T-helper 1 cell treated with Interleukin-12 subunit alpha and Interleukin-12 subunit beta and Interleukin-4 antibody, amounts not matched to agents 30 μg/mL and 1 μg/mL, for 36 hours (primary cell): ENCODE measurements around the gene DCST2.

Experiments used
- H3K27ac Mint-ChIP-seq: one replicate; pipeline ENCODE4 v1.8.0; 2021; ENCODE audit warnings: mild to moderate bottlenecking, mixed read lengths
- H3K27me3 Mint-ChIP-seq: one replicate; pipeline ENCODE4 v1.8.0; 2021; ENCODE audit warnings: low read depth, mixed read lengths
- H3K36me3 Mint-ChIP-seq: one replicate; pipeline ENCODE4 v1.8.0; 2021; ENCODE audit warnings: low read depth, mixed read lengths
- H3K4me1 Mint-ChIP-seq: one replicate; pipeline ENCODE4 v1.8.0; 2021; ENCODE audit warnings: low read depth, mixed read lengths
- H3K4me3 Mint-ChIP-seq: one replicate; pipeline ENCODE4 v1.8.0; 2021; ENCODE audit warnings: mild to moderate bottlenecking, moderate library complexity, mixed read lengths
- H3K9me3 Mint-ChIP-seq: one replicate; pipeline ENCODE4 v1.8.0; 2021; ENCODE audit warnings: mixed read lengths

The DCST2 gene

GRCh38 chr1:155073377-155074242 is 40.0 kb upstream of the DCST2 start:
- no peaks in the 10 kb centered on the region for H3K9me3 Mint-ChIP-seq
- peaks cover 22% of the 10 kb centered on the region for H3K27me3 Mint-ChIP-seq
- H3K36me3 Mint-ChIP-seq: no peaks in the 10 kb centered on the region
- H3K4me3 Mint-ChIP-seq: no peak overlapping the region
- H3K27ac Mint-ChIP-seq: no peak overlapping the region
- peaks cover 31% of the 10 kb centered on the region for H3K4me1 Mint-ChIP-seq

GRCh38 chr1:155072531-155073289 is 39.1 kb upstream of the DCST2 start:
- Mint-ChIP-seq H3K4me3 (no peak overlapping the region), H3K9me3 (no peaks in the 10 kb centered on the region), H3K27ac (no peak overlapping the region), H3K36me3 (no peaks in the 10 kb centered on the region), H3K27me3 (peaks cover 14% of the 10 kb centered on the region), H3K4me1 (peaks cover 29% of the 10 kb centered on the region)

- Mint-ChIP-seq H3K9me3 (no peaks in the 10 kb centered on the region), H3K4me1 (peaks cover 27% of the 10 kb centered on the region), H3K27me3 (peaks cover 11% of the 10 kb centered on the region), H3K36me3 (peaks cover 5% of the 10 kb centered on the region), H3K4me3 (no peak overlapping the region), H3K27ac (no peak overlapping the region)
These were observed 38.1 kb upstream of the DCST2 start for GRCh38 chr1:155071701-155072100.

GRCh38 chr1:155070721-155071569 is 37.4 kb upstream of the DCST2 start:
- Mint-ChIP-seq H3K27me3 (peaks cover 11% of the 10 kb centered on the region), H3K9me3 (no peaks in the 10 kb centered on the region), H3K27ac (no peak overlapping the region), H3K36me3 (peaks cover 5% of the 10 kb centered on the region), H3K4me3 (no peak overlapping the region), H3K4me1 (peaks cover 27% of the 10 kb centered on the region)

DNA sequence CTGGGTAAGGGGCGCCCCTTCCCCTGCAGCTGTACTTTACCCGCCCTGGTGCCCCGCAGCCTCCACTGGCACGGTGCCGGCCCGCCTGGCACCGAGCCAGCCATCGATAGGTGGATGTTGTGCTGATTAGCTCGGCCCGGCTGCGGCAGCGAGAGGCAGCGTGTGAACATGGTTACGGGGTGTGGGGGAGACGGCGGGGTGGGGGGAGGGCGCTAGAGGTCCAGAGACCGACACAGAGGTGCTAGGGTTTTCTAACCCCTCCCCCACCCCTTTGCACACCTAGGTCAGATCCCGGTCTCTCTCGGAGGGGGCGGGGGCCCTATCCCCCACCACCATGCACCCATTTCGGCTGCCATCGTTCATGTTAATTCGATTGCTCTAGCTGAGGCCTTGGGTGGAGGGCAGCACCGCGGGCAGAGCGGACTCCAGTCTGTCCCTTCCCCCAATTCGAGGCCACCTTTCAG is 36.6 kb upstream of the DCST2 start:
- Mint-ChIP-seq H3K27me3 (peaks cover 11% of the 10 kb centered on the region), H3K4me3 (no peak overlapping the region), H3K27ac (no peak overlapping the region), H3K36me3 (peaks cover 5% of the 10 kb centered on the region), H3K4me1 (peaks cover 27% of the 10 kb centered on the region), H3K9me3 (no peaks in the 10 kb centered on the region)

- no peaks in the 10 kb centered on the region for H3K9me3 Mint-ChIP-seq
- H3K27me3 Mint-ChIP-seq: peaks cover 12% of the 10 kb centered on the region
- peaks cover 5% of the 10 kb centered on the region for H3K36me3 Mint-ChIP-seq
- H3K4me3 Mint-ChIP-seq: no peak overlapping the region
- H3K27ac Mint-ChIP-seq: no peak overlapping the region
- peaks cover 29% of the 10 kb centered on the region for H3K4me1 Mint-ChIP-seq
These were observed 36.1 kb upstream of the DCST2 start for GRCh38 chr1:155069551-155070157.

- Mint-ChIP-seq H3K4me3 (no peak overlapping the region), H3K36me3 (peaks cover 7% of the 10 kb centered on the region), H3K4me1 (peaks cover 29% of the 10 kb centered on the region)
These were observed 35.0 kb upstream of the DCST2 start for GRCh38 chr1:155068599-155068998.

DNA sequence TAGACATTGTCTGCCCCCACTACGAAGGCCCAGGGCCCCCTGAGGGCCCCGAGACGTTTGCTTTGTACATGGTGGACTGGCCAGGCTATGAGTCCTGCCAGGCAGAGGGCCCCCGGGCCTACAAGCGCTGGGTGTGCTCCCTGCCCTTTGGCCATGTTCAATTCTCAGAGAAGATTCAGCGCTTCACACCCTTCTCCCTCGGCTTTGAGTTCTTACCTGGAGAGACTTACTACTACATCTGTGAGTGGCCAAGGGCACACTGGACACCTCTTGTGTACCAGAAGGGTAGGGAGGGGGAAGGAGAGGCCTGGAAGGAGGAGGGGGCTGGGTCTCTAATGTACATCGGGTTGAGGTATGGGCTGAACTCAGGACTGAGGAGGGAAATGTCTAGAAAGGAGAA is 33.2 kb upstream of the DCST2 start:
- Mint-ChIP-seq H3K4me3 (no peak overlapping the region), H3K9me3 (no peaks in the 10 kb centered on the region), H3K27ac (no peak overlapping the region), H3K4me1 (peaks cover 22% of the 10 kb centered on the region), H3K36me3 (peaks cover 7% of the 10 kb centered on the region), H3K27me3 (peaks cover 10% of the 10 kb centered on the region)

More at GRCh38 chr1:155068599-155068998, 35.0 kb upstream of the DCST2 start:
- Mint-ChIP-seq H3K27me3 (peaks cover 16% of the 10 kb centered on the region), H3K27ac (peak overlapping the region; percentile 3), H3K9me3 (no peaks in the 10 kb centered on the region)

- Mint-ChIP-seq H3K4me1 (peaks cover 21% of the 10 kb centered on the region), H3K4me3 (peak overlapping the region; percentile 89), H3K27ac (no peak overlapping the region), H3K9me3 (no peaks in the 10 kb centered on the region), H3K36me3 (peaks cover 14% of the 10 kb centered on the region), H3K27me3 (peaks cover 5% of the 10 kb centered on the region)
These were observed 31.4 kb upstream of the DCST2 start for GRCh38 chr1:155064832-155065429.

- no peaks in the 10 kb centered on the region for H3K9me3 Mint-ChIP-seq
- H3K4me3 Mint-ChIP-seq: peak overlapping the region; percentile 89
- H3K27me3 Mint-ChIP-seq: peaks cover 5% of the 10 kb centered on the region
- peaks cover 21% of the 10 kb centered on the region for H3K4me1 Mint-ChIP-seq
- H3K27ac Mint-ChIP-seq: peak overlapping the region; percentile 66
- H3K36me3 Mint-ChIP-seq: peaks cover 14% of the 10 kb centered on the region
These were observed 30.7 kb upstream of the DCST2 start for GRCh38 chr1:155064111-155064831.

DNA sequence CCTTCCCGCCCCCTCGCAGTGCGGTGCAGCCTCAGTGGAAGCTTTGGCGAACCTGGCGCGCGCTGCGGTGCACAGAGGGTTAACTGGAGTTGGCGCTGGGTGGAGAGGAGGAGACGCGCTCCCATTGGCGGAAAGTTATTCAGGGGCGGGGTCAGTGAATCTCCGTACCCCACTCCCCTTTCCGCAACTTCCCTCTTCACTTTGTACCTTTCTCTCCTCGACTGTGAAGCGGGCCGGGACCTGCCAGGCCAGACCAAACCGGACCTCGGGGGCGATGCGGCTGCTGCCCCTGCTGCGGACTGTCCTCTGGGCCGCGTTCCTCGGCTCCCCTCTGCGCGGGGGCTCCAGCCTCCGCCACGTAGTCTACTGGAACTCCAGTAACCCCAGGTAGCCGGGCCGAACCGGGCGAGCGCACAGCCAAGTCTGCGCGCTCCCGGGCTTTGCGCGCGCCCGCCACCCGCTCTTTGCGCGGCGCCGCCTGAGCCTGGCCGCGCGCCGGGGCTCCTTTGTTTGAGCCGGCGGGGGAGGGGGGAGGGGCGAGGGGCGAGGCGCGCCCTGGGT is 30.0 kb upstream of the DCST2 start, which contains the start of gene EFNA4:
Gene EFNA4 (plus strand): TSS at position 191 of the 561 bp plus-strand sequence. CDS start 84 bp downstream, at position 275.
- Mint-ChIP-seq H3K36me3 (peaks cover 14% of the 10 kb centered on the region), H3K27me3 (peaks cover 5% of the 10 kb centered on the region), H3K9me3 (no peaks in the 10 kb centered on the region), H3K27ac (peak within 1 kb of the TSS; percentile 66), H3K4me1 (peaks cover 21% of the 10 kb centered on the region), H3K4me3 (peak within 1 kb of the TSS; percentile 89)

- H3K27ac Mint-ChIP-seq: no peak overlapping the region
- H3K36me3 Mint-ChIP-seq: peaks cover 14% of the 10 kb centered on the region
- no peaks in the 10 kb centered on the region for H3K9me3 Mint-ChIP-seq
- peaks cover 21% of the 10 kb centered on the region for H3K4me1 Mint-ChIP-seq
- peak overlapping the region; percentile 79 for H3K4me3 Mint-ChIP-seq
- peaks cover 5% of the 10 kb centered on the region for H3K27me3 Mint-ChIP-seq
These were observed 29.3 kb upstream of the DCST2 start for GRCh38 chr1:155062702-155063411.
